Measurements from ENCODE around the gene TAF1. TPM values are rescaled to one million over a fixed set of nuclear protein-coding genes. Genes with fewer than 3 reads are reported as not detected.
"Not testable (repeated sequence)": the region's sequence is repeated elsewhere in the genome, so short reads cannot be mapped to it uniquely, and the experiment has no call there.

The TAF1 gene
- total and polyA plus RNA-seq, 12 donors = 7.5 to 48.9 (median 28.1) TPM

DNA sequence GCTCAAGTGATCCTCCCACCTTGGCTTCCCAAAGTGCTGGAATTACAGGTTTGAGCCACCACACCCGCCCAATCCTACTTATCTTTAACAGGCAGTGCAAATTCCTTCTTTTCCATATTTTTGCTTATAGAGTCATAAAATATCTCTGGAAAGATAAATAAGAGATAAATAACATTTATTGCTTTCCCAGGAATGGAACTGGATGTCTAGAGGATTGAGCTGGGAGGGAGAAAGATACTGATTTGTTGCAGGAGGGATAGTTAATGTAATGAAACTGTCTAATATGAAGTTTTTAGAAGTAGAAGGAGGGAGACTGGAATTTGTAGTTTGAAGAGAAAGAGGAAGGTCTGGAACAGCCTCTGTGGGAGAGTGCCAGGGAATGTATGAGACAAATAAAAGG is 44.4 kb upstream of the TAF1 start:
- H3K9me3 ChIP-seq (replicated peaks in 1 of 3) = peaks cover 0 to 5% (median 0%) of the 10 kb centered on the region in 3 donors
- no peak for DNase-seq
- H3K36me3 ChIP-seq (replicated peaks in 1 of 2) = no peaks in the 10 kb centered on the region
- no peaks in the 10 kb centered on the region for H3K4me1 ChIP-seq (replicated peaks in 1 of 2)
- intact Hi-C loops (cut with DNase I) = no loop called here
- H3K27me3 ChIP-seq = no peaks in the 10 kb centered on the region
- 80 to 100% (median 97%) methylated on average over 1 of the region's 1 CpG for WGBS, 4 donors
- no peak overlapping the region for H3K27ac ChIP-seq
- TF ChIP-seq, protein P1, sequence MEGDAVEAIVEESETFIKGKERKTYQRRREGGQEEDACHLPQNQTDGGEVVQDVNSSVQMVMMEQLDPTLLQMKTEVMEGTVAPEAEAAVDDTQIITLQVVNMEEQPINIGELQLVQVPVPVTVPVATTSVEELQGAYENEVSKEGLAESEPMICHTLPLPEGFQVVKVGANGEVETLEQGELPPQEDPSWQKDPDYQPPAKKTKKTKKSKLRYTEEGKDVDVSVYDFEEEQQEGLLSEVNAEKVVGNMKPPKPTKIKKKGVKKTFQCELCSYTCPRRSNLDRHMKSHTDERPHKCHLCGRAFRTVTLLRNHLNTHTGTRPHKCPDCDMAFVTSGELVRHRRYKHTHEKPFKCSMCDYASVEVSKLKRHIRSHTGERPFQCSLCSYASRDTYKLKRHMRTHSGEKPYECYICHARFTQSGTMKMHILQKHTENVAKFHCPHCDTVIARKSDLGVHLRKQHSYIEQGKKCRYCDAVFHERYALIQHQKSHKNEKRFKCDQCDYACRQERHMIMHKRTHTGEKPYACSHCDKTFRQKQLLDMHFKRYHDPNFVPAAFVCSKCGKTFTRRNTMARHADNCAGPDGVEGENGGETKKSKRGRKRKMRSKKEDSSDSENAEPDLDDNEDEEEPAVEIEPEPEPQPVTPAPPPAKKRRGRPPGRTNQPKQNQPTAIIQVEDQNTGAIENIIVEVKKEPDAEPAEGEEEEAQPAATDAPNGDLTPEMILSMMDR (IDR thresholded peaks at IDR 0.05) = no peak
- TF ChIP-seq POLR2A (IDR thresholded peaks at IDR 0.05) = no peak
- H3K4me3 ChIP-seq = no peak overlapping the region

DNA sequence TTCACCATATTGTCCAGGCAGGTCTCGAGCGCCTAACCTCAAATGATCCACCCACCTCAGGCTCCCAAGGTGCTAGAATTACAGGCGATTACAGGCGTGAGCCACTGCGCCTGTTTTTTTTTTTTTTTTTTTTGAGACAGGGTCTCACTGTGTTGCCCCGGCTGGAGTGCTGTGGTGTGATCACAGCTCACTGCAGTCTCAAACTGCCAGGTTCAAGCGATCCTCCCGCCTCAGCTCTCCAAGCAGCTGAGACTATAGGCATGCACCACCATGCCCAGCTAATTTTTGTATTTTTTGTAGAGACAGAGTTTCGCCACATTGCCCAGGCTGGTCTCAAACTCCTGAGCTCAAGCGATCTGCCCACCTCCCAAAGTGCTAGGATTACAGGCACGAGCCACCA is 41.7 kb upstream of the TAF1 start:
- H3K9me3 ChIP-seq (replicated peaks in 1 of 3); H3K4me3 ChIP-seq; DNase-seq; H3K4me1 ChIP-seq (replicated peaks in 1 of 2); H3K27me3 ChIP-seq; H3K36me3 ChIP-seq (replicated peaks in 1 of 2); H3K27ac ChIP-seq; intact Hi-C loops (cut with DNase I): not testable (repeated sequence)
- 89 to 97% (median 95%) methylated on average over 9 to 11 of the region's 11 CpGs for WGBS, 4 donors

DNA sequence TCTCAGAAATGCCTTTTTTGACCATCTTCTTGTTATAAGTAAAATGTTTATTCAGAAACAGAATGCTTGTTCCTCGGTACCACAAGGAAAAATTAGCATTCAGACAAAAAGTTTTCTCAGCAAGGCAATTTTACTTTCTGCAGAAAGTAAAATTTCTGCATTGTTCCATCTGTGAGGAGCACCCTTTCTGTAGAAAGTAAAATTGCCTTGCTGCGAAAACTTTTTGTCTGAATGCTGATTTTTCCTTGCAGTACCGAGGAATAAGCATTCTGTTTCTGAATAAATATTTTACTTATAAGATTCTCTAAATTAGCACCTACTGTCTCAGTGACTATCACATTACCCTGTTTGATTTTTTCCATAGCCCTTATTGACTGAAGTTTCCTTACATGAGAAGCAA is 39.8 kb upstream of the TAF1 start:
- H3K36me3 ChIP-seq (replicated peaks in 1 of 2) = no peaks in the 10 kb centered on the region
- no peak overlapping the region for H3K4me3 ChIP-seq
- intact Hi-C loops (cut with DNase I) = no loop called here
- H3K27ac ChIP-seq = no peak overlapping the region
- no peaks in the 10 kb centered on the region for H3K4me1 ChIP-seq (replicated peaks in 1 of 2)
- TF ChIP-seq, protein P1 (IDR thresholded peaks at IDR 0.05) = no peak
- TF ChIP-seq POLR2A (IDR thresholded peaks at IDR 0.05) = no peak
- DNase-seq = no peak
- no peaks in the 10 kb centered on the region for H3K27me3 ChIP-seq
- H3K9me3 ChIP-seq (replicated peaks in 1 of 3) = peaks cover 0 to 8% (median 0%) of the 10 kb centered on the region in 3 donors
- 84 to 97% (median 92%) methylated on average over 3 of the region's 3 CpGs for WGBS, 4 donors

DNA sequence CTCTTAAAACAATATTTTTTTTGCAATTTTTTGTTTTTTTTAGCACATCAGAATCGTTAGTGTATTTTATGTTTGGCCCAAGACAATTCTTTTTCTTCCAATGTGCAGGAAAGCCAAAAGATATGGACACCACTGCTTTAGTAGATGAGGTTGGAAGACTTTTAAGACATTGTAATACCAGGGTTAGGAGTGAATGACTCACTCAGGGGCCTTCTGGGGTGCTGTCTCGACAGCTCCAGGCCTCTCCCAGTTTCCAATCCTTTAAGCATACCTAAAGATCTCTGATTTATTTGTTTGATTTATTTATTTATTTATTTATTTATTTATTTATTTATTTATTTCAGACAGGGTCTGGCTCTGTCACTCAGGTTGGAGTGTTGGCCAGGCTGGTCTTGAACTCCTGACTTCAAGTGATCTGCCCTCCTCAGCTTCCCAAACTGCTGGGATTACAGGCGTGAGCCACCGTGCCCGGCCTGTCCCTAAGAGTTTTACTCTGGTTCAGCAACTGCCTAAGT is 16.9 kb upstream of the TAF1 start:
- H3K27me3 ChIP-seq; H3K4me1 ChIP-seq (replicated peaks in 1 of 2); intact Hi-C loops (cut with DNase I); H3K36me3 ChIP-seq (replicated peaks in 1 of 2); H3K27ac ChIP-seq; DNase-seq; H3K9me3 ChIP-seq (replicated peaks in 1 of 3); H3K4me3 ChIP-seq: not testable (repeated sequence)
- 52 to 64% (median 61%) methylated on average over 2 of the region's 5 CpGs for WGBS, 4 donors

DNA sequence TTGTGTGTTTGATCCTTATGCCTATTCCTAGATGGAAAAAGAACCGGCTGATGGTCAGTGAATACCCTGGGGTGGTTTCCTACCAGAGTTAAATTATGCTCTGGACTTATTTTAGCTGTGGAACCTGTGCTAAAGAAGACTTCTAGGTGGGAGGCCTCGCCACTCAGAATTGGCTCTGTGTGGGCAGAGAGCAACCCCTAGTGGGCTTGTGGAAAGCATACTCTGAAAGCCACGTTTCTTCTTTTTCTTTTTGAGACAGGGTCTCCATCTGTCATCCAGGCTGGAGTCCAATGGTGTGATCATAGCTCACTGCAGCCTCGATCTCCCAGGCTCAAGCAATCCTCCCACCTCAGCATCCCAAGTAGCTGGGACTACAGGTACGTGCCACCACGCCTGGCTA is 16.3 kb upstream of the TAF1 start:
- H3K27me3 ChIP-seq; DNase-seq; H3K27ac ChIP-seq; H3K4me1 ChIP-seq (replicated peaks in 1 of 2); H3K9me3 ChIP-seq (replicated peaks in 1 of 3); intact Hi-C loops (cut with DNase I); H3K4me3 ChIP-seq; H3K36me3 ChIP-seq (replicated peaks in 1 of 2): not testable (repeated sequence)
- TF ChIP-seq, protein P1 (IDR thresholded peaks at IDR 0.05) = peak in 2 of 6 experiments; percentile 25 to 31
- 7 to 29% methylated on average over 1 to 2 of the region's 6 CpGs; no CpG with 5 or more reads in 2 of the 4 donors for WGBS, 4 donors

DNA sequence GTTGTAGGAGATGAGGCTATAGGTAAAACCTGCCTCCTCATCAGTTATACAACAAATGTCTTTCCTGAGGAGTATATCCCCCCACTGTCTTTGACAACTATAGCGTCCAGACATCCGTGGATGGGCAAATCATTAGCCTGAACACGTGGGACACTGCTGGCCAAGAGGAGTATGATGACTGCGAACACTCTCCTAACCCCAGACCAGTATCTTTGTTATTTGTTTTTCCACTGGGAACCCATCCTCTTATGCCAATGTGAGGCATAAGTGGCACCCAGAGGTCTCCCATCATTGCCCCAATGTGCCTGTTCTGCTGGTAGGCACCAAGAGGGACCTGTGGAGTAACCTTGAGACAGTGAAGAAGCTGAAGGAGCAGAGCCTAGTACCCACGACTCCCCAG is 13.7 kb upstream of the TAF1 start:
- H3K4me1 ChIP-seq (replicated peaks in 1 of 2); H3K27ac ChIP-seq; H3K4me3 ChIP-seq; H3K36me3 ChIP-seq (replicated peaks in 1 of 2); H3K27me3 ChIP-seq; intact Hi-C loops (cut with DNase I); DNase-seq; H3K9me3 ChIP-seq (replicated peaks in 1 of 3): not testable (repeated sequence)
- 67 to 86% (median 82%) methylated on average over 4 to 5 of the region's 5 CpGs for WGBS, 4 donors
